ENCODE measurements around the gene ERBB4.
"Not testable (repeated sequence)": the region's sequence is repeated elsewhere in the genome, so short reads cannot be mapped to it uniquely, and the experiment has no call there.

The ERBB4 gene

GRCh38 chr2:211664321-211664720 lies 874.3 kb downstream of the ERBB4 start:
- no peak for DNase-seq

DNA sequence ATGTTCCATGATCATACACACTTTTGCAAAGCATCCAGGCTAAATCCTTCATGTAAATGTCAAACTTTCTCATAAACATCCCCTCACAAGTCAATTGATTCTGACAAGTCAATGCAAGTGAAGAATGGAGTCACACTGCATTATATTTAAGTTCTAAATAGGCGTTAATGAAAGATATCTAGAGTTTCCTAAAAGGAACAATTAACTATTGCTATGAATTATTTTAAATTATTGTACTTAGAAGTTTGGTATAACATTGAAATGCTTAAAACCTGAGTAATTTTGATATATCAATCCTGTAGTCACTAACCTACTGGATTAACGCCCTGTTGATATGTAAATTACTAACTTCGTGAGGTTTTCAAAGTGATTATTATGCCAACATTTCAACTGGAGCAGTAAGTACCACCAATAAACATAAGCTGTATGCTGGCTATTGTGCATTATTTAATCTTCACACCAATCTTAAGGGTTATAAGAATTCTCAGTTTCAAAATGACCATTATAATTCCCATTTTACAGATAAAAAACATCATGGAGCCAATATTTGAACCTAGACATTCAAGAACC lies 884.3 kb downstream of the ERBB4 start:
- no peak for DNase-seq

GRCh38 chr2:211652327-211652726 lies 886.3 kb downstream of the ERBB4 start:
- DNase-seq, result no peak

DNA sequence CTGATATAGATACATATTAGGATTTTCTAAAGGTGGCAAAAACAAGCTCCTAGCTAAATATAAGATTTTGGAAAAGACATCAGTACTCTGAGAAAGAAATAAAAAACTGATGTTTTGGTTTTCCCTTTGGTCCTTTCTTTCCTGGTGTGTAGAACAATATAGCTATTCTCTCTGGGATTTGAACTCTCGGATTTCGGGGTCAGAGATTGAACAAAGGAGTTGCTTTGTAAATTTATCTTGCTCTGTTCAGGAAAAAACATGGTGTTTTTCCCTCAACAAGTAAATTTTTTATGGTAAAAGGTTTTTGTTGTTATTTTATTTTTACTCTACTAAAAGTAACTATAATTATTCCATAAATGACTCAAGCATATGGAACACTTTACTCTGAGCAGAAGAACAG lies 889.3 kb downstream of the ERBB4 start:
- DNase-seq, result no peak

DNA sequence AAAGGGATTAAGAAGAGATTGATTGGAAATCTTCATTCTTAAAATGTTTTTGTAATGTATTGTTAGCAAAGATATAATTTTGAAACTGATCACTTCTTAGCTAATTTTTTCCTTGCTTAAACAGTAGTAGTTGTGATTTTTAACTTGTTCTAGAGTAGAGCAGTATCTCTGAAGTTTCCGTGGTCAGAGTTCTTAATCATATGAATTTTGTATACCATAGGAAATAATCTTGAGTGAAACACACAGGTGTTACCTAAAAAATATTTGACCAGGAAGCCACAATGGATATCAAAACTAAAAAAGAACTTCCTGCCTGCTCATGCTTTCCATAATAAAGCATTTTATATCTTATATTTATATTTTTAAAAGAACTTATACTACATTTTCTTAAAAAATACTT lies 907.1 kb downstream of the ERBB4 start:
- DNase-seq, result no peak

DNA sequence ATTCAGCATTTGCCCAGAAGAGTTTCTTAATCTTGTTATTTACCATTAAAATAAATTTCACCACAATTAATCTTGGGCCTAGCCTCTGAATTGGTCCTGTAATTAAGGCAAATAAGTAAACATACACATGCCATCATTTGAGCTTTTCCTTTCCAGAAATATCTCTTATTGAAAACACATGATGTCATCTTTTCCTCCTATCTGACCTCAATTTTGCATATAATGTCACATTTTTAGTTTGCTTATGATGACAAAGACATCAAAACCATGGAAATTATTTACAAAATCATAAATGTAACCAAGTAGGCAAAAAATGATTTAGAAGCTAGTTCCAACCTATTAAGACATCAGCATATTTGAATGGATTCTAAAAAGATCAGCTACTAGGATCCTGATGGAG lies 915.5 kb downstream of the ERBB4 start:
- no peak for DNase-seq

- DNase-seq, result no peak
Measured at GRCh38 chr2:211620986-211621385, 917.6 kb downstream of the ERBB4 start.

GRCh38 chr2:211617803-211618202 lies 920.8 kb downstream of the ERBB4 start:
- no peak for DNase-seq

- no peak for DNase-seq
Measured at GRCh38 chr2:211611621-211612020, 927.0 kb downstream of the ERBB4 start.

DNA sequence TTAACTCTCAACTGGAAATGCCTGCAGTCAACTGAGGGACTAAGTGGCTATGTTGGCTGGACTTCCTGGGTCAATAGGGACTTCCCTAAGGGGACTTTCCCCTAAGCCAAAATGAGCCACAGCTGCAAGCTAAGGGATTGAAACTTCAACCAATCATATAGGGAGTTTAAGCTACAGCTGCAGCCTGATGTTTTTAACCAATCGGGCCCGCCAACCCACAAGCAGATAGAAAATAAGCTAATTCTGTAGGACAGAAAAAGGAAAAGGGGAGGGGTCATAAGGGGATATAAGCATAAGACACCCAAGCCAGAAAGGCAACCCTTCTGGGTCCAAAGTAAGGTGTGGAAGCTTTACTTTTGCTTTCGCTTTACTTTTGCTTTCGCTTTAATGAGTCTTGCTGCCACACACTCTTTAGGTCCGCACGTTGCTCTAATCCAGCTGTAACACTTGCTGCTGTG lies 927.5 kb downstream of the ERBB4 start:
- DNase-seq, result no peak

DNA sequence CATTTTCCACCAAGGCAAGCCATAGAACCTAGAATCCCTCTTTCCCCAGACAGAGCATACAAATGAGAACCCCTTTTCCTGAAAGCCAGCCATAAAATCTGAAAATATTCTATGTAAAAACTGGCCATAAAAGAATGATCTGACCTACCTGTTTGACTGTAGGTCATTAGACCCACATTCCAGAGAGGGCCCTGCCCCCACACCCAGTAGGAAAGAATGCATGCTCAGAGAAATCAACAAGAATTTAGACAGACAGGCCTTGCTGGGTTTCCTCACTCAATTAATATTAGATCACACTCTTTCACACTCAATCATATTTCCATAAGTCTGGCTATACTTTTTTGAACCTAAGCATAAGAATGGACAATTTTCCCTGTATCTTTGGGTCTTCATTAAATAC lies 929.5 kb downstream of the ERBB4 start:
- DNase-seq, result no peak

- DNase-seq, result peak; percentile 7
Measured at GRCh38 chr2:211599146-211599545, 939.5 kb downstream of the ERBB4 start.

DNA sequence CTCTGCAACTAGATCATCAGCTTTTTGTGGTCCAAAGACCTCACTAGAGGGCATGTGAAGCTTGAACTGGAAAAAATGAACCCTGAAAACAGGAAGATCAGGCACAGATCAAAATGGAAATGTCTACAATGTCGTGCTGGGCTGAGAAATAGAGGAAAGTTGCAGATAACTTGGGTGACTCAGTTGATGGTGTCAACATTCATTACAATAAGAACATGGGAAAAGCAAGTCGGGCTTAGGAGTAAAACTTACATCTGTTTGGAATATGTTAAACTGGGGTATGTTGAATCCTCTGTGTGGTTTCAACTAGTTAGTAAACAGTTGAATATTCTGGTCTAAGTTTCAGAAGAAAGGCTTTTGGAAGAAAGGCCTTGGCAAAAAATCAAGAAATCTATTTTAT lies 940.4 kb downstream of the ERBB4 start:
- peak; percentile 59 for DNase-seq

DNA sequence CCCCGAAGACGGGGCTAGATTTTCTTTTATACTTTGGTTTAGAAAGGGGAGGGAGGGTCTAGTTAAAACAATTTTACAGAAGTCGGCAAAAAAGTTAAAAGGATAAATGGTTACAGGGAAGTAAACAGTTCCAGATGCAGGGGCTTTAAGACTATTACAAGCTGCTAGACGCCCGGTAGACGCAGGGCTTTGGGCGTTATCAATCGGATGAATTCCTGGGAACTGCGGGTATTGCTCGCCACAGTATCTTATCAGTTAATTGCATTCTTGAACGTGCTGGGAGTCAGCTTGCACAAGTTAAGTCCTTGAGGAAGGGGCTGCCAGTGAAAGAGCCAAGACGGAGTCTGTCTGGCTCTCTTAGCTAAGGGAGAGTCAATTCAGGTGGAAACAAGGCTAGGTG lies 946.6 kb downstream of the ERBB4 start:
- not testable (repeated sequence) for DNase-seq

DNA sequence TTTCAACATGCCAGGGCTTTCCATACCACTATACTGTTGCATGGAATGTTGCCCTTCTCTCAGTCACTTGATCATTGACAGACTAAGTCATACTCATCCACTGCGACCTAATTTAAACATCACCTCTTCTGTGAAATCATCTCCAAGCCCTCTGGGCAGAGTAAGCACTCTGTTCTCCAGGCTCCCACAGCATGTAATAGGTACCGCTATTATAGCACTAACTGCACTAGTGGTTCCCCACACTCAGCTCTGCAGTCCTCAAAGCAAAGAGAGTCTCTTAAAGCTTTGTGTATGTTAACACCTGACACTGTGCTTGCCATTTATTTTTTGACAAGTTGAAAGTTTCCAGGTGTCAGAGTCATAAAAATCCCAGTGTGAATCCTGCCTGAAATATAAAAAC lies 947.2 kb downstream of the ERBB4 start:
- DNase-seq, result no peak

DNA sequence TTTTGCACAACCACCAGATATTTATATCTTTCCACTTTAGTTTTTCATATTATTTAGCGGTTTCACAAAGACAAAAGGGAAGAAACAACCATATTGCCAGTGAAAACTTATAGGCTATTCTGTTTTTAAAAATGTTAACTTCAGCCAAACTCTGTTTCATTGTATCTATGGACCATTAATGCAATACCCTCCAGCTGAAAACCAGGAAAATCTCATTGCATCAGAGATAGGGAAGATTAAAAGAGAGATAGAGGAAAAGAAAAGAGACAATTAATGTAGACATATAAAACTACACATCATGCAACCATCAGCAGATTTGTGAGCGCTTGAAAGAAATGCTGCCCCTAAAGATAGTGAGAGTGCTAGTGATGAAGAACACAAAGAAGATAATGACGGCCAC lies 970.2 kb downstream of the ERBB4 start:
- DNase-seq, result no peak

DNA sequence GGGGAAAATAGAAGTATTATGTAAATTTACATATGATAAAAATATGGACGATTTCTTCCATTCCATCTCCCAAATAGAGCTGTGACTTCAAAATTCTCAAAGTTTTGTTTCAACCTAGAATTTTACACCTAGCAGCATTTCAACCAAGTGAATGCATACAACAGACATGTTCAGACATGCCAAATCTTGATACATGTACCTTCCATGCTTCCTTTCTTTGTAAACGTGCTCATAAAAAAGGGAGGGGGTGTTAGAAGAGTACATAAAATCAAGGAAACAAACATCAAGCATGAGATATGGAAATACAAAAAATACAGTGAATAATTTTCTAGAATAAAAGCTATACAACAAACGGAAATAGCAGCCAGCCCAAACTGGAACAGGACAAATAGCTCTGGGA lies 974.2 kb downstream of the ERBB4 start:
- DNase-seq, result no peak

DNA sequence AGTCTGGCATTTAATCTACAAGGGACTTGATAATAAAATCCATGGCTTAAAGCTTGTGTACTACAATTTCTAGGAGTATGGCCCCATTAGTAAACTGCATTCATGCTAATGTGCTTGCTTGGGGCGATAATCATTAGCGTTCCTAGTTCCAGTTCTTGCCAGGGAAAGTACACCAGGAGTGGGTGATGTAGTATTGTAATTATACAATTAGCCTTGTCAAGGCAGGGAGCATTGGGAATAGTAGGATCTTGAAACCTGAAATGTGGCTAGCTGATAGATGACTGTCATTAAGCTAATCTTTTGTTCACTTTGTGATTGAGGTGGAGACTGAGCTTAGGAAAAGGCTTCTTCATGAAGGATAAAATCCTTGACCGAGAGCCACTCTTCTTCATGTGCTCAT lies 993.0 kb downstream of the ERBB4 start:
- no peak for DNase-seq

- no peak for DNase-seq
Measured at GRCh38 chr2:211534632-211535031, 1004.0 kb downstream of the ERBB4 start.

GRCh38 chr2:211524248-211524647 lies 1014.4 kb downstream of the ERBB4 start:
- DNase-seq, result not testable (repeated sequence)

DNA sequence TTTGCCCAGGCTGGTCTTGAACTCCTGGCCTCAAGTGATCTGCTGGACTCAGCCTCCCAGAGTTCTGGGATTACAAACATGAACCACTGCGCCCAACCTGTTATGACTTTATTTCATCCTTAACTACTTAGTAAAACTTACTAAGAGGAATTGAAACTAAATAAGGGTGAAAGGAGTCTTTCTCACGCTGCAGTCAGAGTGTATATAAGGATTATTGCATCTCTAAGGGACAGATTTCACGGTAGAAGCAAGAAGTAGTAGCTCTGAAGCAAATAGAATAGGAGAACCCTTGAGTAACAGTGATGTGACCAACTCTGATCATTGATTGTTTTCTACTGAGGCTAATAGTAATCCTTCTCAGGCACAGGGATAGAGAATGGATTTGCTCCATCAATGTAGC lies 1022.1 kb downstream of the ERBB4 start:
- DNase-seq, result no peak

DNA sequence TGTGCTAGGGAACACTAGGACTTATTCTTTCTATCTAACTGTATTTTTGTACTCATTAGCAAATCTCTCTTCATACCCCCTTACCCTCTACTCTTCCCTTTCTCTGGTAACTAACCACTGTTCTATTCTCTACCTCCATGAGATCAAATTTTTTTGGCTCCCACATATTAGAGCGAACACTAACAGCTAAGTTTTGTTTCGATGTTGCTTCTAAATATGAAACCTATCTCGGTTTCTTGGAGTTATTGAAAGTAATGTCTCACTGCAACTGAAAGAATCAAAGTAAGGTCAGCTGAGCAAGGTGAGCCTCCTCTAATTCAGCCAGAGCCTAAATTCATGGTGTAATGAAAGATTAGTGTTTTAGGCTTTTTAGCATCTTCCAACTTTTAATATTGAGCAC lies 1024.6 kb downstream of the ERBB4 start:
- no peak for DNase-seq

GRCh38 chr2:211513446-211513845 lies 1025.2 kb downstream of the ERBB4 start:
- DNase-seq, result no peak

DNA sequence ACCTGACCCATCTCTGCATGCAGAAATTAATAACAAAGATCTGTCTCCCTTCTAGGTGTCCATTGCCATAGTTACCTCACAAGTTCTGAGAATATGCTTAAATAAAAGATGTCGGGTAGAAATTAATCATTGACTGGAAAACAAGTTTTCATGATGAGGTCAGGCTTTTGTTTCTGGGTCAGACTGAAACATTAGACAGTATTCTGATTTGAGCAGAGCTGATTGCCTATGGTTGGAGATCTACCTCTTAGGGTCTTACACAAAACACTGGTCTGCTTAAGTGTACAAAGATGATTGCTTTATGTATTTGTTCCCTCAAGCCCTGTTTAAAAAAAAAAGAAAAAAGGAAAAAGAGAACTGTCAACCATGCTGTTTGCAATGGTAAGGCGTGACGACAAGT lies 1025.8 kb downstream of the ERBB4 start:
- DNase-seq, result no peak

- DNase-seq, result no peak
Measured at GRCh38 chr2:211503856-211504255, 1034.7 kb downstream of the ERBB4 start.

- DNase-seq, result no peak
Measured at GRCh38 chr2:211503198-211503597, 1035.4 kb downstream of the ERBB4 start.
